ENCODE data around the gene MPC2.

MPC2 gene

GRCh38 chr1:167898578-167899222, 38.2 kb downstream of the MPC2 start:
- no peak for TF ChIP-seq CTCF (IDR thresholded peaks at IDR 0.05)

GRCh38 chr1:167893798-167894197, 43.1 kb downstream of the MPC2 start:
- no peak for TF ChIP-seq CTCF (IDR thresholded peaks at IDR 0.05)

- TF ChIP-seq CTCF (IDR thresholded peaks at IDR 0.05): no peak
These were observed 46.5 kb downstream of the MPC2 start for GRCh38 chr1:167890400-167890799.

DNA sequence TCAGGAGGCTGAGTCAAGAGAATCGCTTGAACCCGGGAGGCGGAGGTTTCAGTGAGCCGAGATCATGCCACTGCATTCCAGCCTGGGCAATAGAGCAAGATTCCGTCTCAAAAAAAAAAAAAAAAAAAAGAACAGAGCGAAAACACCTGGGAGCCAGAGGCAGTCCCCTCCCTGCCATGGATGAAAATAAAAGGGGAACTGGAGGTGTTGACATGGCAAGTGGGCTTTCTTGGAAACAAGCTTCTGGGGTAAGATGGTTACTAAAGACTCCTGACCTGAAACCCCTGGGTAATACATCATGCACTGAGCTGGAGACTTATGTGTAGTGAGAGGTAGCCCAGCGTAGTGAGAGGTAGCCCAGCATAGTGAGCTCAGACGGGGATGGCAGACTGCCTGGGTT, 54.5 kb downstream of the MPC2 start:
- TF ChIP-seq CTCF (IDR thresholded peaks at IDR 0.05): no peak

DNA sequence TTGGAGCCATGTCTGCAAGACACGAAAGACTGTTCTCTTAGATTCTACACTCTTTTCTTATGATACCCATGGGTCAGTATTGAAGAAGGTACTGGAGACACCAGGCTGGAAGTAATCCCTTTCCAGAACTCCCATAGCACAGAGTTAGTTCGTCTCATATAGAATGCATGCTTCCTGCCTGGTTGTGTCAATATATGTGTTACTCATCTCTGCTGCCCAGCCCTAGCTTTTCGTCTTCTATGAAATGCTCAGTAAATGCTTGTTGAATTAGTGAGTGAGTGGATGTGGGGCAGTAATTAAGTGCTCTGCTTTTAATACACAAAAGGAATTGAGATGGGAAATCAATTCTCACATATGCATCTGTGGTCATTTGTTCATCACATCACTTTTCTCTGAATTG, 55.1 kb downstream of the MPC2 start:
- no peak for TF ChIP-seq CTCF (IDR thresholded peaks at IDR 0.05)

DNA sequence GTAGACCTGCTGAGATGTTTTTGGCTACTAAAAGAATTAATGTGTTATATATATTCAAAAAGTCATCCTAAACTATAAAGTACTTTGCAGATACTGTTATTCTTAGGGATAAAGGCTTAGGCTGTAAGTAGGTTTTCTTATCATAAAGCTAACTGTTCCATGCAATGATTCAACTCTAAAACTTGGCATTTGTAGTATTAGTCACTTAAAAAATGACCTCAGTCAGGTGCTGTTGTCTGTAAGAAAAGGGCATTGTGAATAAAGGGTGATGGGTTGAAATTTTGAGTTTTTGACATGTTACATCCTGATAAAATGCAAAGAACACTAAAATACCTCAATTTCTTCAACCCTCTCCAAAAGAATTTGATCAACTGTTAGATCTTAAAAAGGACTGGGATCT, 55.8 kb downstream of the MPC2 start:
- no peak for TF ChIP-seq CTCF (IDR thresholded peaks at IDR 0.05)

GRCh38 chr1:167880580-167881021, 56.3 kb downstream of the MPC2 start:
- TF ChIP-seq CTCF (IDR thresholded peaks at IDR 0.05): no peak

DNA sequence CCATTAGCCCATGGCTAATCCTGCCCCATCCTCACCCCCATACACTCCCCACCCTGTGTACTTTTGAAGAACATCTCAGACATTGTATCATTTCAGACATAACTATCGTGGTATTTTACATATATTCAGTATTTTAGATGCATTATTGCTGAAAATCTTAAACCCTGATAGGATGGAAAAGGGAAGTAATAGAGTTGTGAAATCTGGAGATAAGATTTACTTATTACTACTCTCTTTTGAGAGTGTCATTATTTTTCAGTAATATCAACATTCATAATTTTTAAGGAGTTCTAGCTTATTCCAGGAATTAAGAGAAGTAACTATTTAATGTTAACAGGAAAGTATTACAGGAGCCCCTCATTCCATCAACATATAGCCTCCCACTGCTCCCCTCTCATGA, 57.4 kb downstream of the MPC2 start:
- TF ChIP-seq CTCF (IDR thresholded peaks at IDR 0.05): no peak

Measured in LNCAP (cell line).